PC-3 (cell line): ENCODE results near the gene FAM117B.

Source experiments
- EZH2 ChIP-seq: fragments of 300-600 bp; sonication (generic); IDR thresholded peaks from one replicate; pipeline ENCODE4 v1.6.1; 2017; ENCODE audit warnings: antibody characterized with exemption, mild to moderate bottlenecking, low read length; ENCODE audit not compliant: unreplicated experiment
- TF ChIP-seq, protein P1 (sequence below): fragments of 300-600 bp; sonication (generic); conservative IDR thresholded peaks from 2 replicates; pipeline ENCODE4 v1.5.1; 2017; ENCODE audit warnings: antibody characterized with exemption, low read depth, mild to moderate bottlenecking, low read length

DNA sequence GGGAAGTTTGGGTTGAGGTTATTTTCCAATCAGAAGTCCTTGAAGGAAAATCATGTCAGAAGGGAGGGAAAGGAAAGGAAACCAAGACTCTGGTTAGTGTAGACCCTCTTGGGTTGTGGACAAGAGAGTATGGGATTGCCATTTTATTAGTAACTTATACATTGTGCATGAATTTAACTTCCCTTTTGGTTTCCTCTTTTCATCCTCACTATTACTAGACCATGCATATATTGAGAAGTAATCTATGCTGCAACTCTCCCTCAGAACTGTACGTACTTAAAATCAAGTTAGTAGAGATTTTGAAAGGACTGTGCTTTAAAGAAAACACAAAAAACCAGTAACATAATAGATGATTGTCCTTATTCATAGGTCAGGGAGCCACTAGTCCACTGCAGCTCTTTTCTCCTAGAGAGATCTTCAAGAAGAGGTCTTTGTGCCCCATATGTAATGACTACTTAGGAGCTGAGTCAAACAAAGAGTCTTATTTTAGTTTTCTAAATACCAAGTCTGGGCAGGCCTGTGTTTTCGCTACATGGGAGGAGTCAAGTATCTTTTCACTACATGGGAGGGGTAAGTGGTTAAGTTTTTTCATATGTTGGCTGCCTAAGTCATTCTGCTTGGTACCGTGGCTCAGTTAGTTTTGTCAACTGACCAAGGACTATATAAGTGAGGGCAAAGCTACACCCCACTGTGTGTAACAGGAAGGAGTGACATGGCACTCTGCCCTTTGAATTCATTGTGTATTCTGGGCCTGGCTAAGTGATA, 25.2 kb upstream of the FAM117B start:
- TF ChIP-seq, protein P1, sequence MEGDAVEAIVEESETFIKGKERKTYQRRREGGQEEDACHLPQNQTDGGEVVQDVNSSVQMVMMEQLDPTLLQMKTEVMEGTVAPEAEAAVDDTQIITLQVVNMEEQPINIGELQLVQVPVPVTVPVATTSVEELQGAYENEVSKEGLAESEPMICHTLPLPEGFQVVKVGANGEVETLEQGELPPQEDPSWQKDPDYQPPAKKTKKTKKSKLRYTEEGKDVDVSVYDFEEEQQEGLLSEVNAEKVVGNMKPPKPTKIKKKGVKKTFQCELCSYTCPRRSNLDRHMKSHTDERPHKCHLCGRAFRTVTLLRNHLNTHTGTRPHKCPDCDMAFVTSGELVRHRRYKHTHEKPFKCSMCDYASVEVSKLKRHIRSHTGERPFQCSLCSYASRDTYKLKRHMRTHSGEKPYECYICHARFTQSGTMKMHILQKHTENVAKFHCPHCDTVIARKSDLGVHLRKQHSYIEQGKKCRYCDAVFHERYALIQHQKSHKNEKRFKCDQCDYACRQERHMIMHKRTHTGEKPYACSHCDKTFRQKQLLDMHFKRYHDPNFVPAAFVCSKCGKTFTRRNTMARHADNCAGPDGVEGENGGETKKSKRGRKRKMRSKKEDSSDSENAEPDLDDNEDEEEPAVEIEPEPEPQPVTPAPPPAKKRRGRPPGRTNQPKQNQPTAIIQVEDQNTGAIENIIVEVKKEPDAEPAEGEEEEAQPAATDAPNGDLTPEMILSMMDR = no peak
- no peak for TF ChIP-seq EZH2
